AG04450 (cell line): ENCODE data around the gene KIF3A. TPM values are rescaled to one million over a fixed set of nuclear protein-coding genes. Genes with fewer than 3 reads are reported as not detected.

ENCODE experiments used
- CTCF ChIA-PET: fragments of 300-600, 350-600 bp; formaldehyde crosslinking; extraction: SDS; loops from one replicate; lab custom pipeline; 2022; ENCODE audit warnings: antibody characterized with exemption, inconsistent platforms; lab: Charles Lee
- POLR2A ChIA-PET: fragments of 350-600 bp; formaldehyde crosslinking; extraction: SDS; loops from one replicate; lab custom pipeline; 2021; ENCODE audit warnings: antibody characterized with exemption, inconsistent platforms; lab: Yijun Ruan, JAX
- DNase-seq: peaks from one replicate; pipeline ENCODE4 v3.0.0-alpha.2; 2011; ENCODE audit warnings: low read depth, low spot score
- H3K27ac ChIP-seq: one replicate; pipeline ENCODE4 v1.5.1; 2012; ENCODE audit warnings: low read depth, low read length, control low read depth
- H3K27me3 ChIP-seq: one replicate; pipeline ENCODE4 v1.6.0; 2012; ENCODE audit warnings: low read length; ENCODE audit not compliant: control insufficient read depth, insufficient read depth
- H3K4me3 ChIP-seq: 2 replicates; pipeline ENCODE4 v1.5.1; 2011; ENCODE audit warnings: mild to moderate bottlenecking, low read depth, low read length, control low read depth
- H3K9me3 ChIP-seq: 2 replicates; pipeline ENCODE4 v1.5.1; 2012; ENCODE audit warnings: low read length; ENCODE audit not compliant: control insufficient read depth, insufficient read depth
- CTCF ChIP-seq: IDR thresholded peaks from 2 replicates; pipeline ENCODE4 v1.5.1; 2011; ENCODE audit warnings: low read depth, low read length, control low read depth, inconsistent platforms
- polyA plus RNA-seq: library from polyadenylated mRNA; depleted of rRNA; stranded (reverse); fragments of >200 nt; gene quantifications from 2 replicates; pipeline ENCODE4 v1.2.3, GENCODE V29; 2011

Gene KIF3A
- polyA plus RNA-seq, 1 experiment = 8.9 TPM

- DNase-seq = no peak
- Histone ChIP-seq H3K9me3 (no peaks in the 10 kb centered on the region), H3K27ac (no peak overlapping the region), H3K4me3 (no peak overlapping the region), H3K27me3 (no peaks in the 10 kb centered on the region)
- POLR2A ChIA-PET = no interaction called here
- TF ChIP-seq CTCF = no peak
- CTCF ChIA-PET = no interaction called here
Measured at GRCh38 chr5:132764671-132765238, 27.4 kb upstream of the KIF3A start.

GRCh38 chr5:132764051-132764450, 26.7 kb upstream of the KIF3A start:
- ChIA-PET CTCF (no interaction called here), POLR2A (no interaction called here)
- Histone ChIP-seq H3K9me3 (no peaks in the 10 kb centered on the region), H3K27ac (no peak overlapping the region), H3K4me3 (no peak overlapping the region), H3K27me3 (no peaks in the 10 kb centered on the region)
- DNase-seq = no peak
- no peak for TF ChIP-seq CTCF

- Histone ChIP-seq H3K4me3 (no peak overlapping the region), H3K27ac (no peak overlapping the region), H3K9me3 (no peaks in the 10 kb centered on the region), H3K27me3 (no peaks in the 10 kb centered on the region)
- TF ChIP-seq CTCF = no peak
- ChIA-PET POLR2A (no interaction called here), CTCF (no interaction called here)
- DNase-seq = no peak
Measured at GRCh38 chr5:132763181-132764036, 26.1 kb upstream of the KIF3A start.

- no peak for DNase-seq
- TF ChIP-seq CTCF = no peak
- H3K27me3 ChIP-seq = no peaks in the 10 kb centered on the region
- ChIA-PET POLR2A (no interaction called here), CTCF (no interaction called here)
- H3K4me3 ChIP-seq = no peak overlapping the region
- H3K9me3 ChIP-seq = no peaks in the 10 kb centered on the region
- no peak overlapping the region for H3K27ac ChIP-seq
Measured at GRCh38 chr5:132762246-132763000, 25.1 kb upstream of the KIF3A start.
